Endometrial microvascular endothelial cells (primary cell): Measurements from ENCODE around the gene DIP2B. TPM values are rescaled to one million over a fixed set of nuclear protein-coding genes. Genes with fewer than 3 reads are reported as not detected.

Experiments
- in situ Hi-C: cut with HindIII; loops from 2 replicates; pipeline ENCODE4 v1.10.0; 2017; ENCODE audit warnings: low sequenced_read_pairs, low pct_unique_long_range_greater_than_20kb; ENCODE audit errors: inconsistent ontology term
- total RNA-seq: library from RNA; depleted of rRNA; stranded (reverse); fragments of >200 nt; gene quantifications from one replicate; pipeline ENCODE4 v1.2.3, GENCODE V29; 2015; ENCODE audit errors: inconsistent ontology term

The DIP2B gene
- total RNA-seq, 1 donor from 2014 or later: 21.0 TPM

- in situ Hi-C loops: no loop called here
Measured at GRCh38 chr12:50772877-50773276, 268.1 kb downstream of the DIP2B start.

DNA sequence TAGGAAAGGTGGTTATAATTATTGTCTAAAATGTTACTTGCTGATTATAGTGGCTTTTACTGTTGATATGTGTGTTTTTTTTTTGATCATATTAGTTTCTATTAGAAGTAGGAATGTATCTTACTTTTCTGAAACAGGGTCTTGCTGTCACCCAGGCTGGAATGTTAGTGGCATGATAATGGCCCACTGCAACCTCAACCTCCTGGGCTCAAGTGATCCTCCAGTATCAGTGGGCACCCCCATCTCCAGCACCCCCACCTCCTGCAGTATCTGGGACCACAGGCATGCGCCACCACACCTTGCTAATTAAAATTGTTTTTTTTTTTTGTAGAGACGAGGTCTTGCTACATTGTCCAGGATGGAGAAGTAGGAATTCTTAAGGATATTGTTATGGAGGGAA is 270.5 kb downstream of the DIP2B start:
- in situ Hi-C loops: no loop called here

DNA sequence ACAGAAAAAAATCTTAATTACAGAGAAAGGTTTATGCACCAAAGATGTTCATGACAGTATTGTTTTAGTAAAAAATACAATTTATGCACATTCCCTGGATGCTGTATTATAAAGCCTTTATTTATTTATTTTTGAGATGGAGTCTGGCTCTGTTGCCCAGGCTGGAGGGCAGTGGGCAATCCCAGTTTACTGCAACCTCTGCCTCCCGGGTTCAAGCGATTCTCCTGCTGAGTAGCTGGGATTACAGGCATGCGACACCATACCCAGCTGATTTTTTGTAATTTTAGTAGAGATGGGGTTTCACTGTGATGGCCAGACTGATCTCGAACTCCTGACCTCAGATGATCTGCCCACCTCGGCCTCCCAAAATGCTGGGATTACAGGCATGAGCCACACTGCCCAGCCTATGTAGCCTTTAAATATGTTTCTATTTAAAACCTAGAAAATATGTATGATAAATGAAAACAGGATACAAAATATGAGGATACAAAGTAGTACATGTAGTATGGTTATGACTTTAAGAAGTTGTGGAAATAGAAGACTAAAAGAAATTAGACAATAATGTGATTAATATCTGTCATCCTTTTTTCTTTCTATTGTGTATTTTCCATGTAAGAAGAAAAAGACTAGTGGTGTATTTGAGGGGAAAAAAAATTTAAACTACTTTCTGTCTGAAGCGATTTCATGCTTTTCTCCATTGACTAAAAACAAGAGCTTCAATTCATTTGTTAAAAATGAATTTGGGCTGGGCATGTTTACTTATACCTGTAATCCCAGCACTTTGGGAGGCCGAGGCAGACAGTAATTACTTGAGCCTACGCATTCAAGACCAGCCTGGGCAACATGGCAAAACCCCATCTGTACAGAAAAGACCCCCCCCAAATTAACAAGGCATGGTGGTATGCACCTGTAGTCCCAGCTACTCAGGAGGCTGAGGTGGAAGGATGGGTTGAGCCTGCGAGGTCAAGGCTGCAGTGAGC is 272.3 kb downstream of the DIP2B start:
- in situ Hi-C loops: no loop called here

DNA sequence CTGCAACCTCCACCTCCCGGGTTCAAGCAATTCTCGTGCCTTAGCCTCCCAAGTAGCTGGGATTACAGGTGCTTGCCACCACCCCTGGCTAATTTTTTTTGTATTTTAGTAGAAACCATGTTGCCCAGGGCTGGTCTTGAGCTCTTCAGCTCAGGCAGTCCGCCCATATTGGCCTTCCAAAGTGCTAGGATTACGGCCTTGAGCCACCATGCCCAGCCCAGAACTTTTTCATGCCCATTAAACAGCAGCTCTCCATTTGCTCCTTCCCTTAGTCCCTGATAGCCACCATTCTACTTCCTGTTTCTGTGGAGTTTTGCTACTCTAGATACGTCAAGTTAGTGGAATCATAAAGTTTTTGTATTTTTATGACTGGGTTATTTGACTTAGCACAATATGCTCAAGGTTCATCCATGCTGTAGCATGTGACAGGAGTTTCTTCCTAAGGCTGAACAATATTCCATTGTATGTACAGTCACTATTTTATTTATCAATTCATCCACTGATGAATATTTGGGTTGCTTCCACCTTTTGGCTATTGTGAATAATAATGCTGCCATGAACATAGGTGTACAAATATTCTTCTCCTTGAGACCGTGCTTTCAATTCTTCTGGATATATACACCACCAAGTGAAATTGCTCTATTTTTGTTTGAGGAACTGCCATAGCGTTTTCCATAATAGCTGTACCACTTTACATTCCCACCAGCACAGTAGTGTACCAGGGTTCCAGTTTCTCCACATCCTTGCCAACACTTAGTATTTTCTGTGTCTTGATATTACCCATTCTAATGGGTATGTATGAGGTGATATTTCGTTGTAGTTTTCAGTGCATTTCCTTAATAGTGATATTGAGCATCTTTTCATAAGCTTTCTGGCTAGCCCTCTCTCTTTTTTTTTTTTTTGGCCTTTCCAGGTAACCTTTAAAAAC is 274.1 kb downstream of the DIP2B start:
- in situ Hi-C loops: no loop called here

- in situ Hi-C loops: no loop called here
Measured at GRCh38 chr12:50780013-50780412, 275.2 kb downstream of the DIP2B start.

GRCh38 chr12:50784501-50784900 is 279.7 kb downstream of the DIP2B start:
- in situ Hi-C loops: no loop called here

DNA sequence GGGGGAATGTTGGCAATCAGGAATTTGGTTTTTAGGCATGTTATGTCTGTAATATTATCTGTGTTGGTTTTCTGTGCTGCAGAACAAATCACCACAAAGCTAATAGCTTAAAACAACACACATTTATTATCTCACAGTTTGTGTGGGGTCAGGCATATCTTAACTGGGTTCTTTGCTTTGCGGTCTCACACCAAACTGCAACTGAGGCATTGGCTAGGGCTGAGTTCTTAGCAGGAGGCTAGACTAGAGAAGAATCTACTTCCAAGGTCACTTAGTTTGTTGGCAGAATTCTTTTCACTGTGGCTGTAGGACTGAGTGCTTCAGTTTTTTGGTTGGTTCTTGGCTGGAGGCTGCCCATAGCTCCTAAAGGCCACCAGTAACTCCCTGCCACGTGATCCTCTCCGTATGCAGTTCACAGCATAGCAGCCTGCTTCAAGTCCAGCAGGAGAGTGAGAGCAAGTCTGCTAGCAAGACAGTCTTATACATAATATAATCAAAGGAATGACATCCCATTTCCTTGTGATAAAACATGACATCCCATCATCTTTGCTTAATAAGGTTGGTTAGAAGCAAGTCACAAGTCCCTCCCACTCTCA is 280.7 kb downstream of the DIP2B start:
- in situ Hi-C loops: no loop called here

GRCh38 chr12:50786498-50787231 is 281.9 kb downstream of the DIP2B start:
- in situ Hi-C loops: no loop called here

DNA sequence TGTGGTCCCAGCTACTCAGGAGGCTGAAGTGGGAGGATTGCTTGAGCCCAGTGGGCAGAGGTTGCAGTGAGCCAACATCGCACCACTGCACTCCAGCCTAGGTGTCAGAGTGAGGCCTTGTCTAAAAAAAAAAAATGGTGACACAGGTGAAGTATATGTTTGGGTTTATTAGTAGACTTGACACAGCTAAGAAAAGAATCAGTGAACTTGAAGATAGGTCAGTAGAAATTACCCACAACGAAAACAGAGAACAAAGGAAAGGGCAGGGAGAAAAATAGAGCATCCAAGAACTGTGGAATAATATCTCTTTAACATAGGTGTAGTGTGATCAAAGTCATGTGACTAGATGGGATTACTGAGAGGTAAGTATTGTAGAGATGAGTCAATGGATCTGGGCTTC is 282.8 kb downstream of the DIP2B start:
- in situ Hi-C loops: no loop called here

GRCh38 chr12:50788561-50788960 is 283.8 kb downstream of the DIP2B start:
- in situ Hi-C loops: no loop called here

- in situ Hi-C loops: no loop called here
Measured at GRCh38 chr12:50790081-50790480, 285.3 kb downstream of the DIP2B start.

Other genes with a start within 250 kb of the DIP2B start
- gene LIMA1, start 221.5 kb upstream of the DIP2B start, total RNA-seq: 146 TPM
- not detected for gene FAM186A, start 108.4 kb upstream of the DIP2B start, total RNA-seq
- 37.4 TPM for gene LARP4, start 104.1 kb upstream of the DIP2B start, total RNA-seq